SK-N-SH treated with all-trans-retinoic acid at 6 μM for 48 hours (cell line): ENCODE measurements around the gene EXOC4.

Experiments
- BACH2 ChIP-seq: fragments of 250-450 bp; sonication (Bioruptor Pico); IDR thresholded peaks from 2 replicates; pipeline ENCODE4 v1.9.0; 2021; ENCODE audit warnings: mild to moderate bottlenecking, borderline replicate concordance
- ZC3H10 ChIP-seq: fragments of 250-450 bp; sonication (Bioruptor Pico); IDR thresholded peaks from 2 replicates; pipeline ENCODE4 v1.5.1; 2021; ENCODE audit warnings: mild to moderate bottlenecking, moderate library complexity
- ZNF565 ChIP-seq: fragments of 450-650 bp; formaldehyde crosslinking; conservative IDR thresholded peaks from 2 replicates; pipeline ENCODE4 v1.5.0; 2020; ENCODE audit warnings: low read depth, mild to moderate bottlenecking, moderate library complexity

DNA sequence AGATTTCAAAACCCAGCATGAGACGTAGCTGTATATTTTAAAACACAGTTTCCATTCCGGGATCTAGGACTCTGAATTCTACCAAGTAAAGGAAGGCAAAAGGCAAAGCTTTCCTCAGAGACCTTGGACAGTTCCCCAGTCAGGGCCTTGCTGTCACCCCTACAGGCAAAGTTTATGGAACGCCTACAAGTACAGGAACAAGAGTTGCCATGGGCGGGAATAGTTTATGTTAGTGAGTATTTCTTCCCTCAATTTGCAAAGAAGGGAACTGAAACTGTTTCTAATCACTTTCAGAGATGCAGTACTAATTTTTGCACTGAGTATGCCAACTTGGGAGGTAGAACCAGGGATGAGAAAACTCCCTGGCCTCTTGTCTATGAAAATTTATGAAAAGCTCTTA is 806.1 kb downstream of the EXOC4 start:
- no peak for TF ChIP-seq ZC3H10
- TF ChIP-seq ZNF565 (CRISPR knock-in tag) = no peak
- TF ChIP-seq BACH2 (CRISPR knock-in tag) = no peak
